ENCODE data around the gene SAMD8.
"Not testable (repeated sequence)": the region's sequence is repeated elsewhere in the genome, so short reads cannot be mapped to it uniquely, and the experiment has no call there.

SAMD8 gene

DNA sequence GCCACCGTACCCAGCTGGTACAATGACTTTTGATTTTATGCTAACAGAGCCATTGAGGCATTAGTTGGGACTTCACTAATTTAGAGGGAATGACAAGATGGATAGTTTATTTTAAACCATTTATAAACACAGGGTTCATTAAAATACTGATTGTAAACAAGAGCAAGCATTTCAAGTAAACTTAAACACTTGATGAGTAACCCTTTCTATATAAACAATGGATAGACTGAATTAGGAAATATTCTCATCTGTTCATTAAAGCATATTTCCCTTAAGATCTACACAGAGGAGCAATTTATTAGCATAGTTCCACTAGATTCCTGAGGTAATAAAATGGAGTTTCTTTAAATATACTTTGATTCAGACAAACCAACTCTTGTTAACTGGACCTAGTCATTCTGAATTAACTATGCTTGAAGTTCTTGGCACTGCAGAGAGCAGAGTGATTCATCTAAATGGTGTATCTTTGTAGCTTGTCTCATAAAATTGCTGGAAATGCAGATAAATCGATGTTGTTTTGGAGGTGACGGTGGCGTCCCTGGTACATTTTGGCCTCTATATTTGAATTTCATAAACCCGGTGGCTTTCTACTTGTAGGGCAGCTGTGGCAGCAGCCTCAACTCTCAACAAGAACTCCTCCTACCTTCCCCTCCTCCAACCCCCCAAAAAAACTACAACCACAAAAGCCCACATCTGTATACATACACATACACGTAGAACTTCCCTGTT is 83.7 kb downstream of the SAMD8 start:
- no peak for TF ChIP-seq ZFX (IDR thresholded peaks at IDR 0.05)
- H3K27ac ChIP-seq: no peak overlapping the region

GRCh38 chr10:75197066-75197465 is 85.6 kb downstream of the SAMD8 start:
- H3K27ac ChIP-seq: no peak overlapping the region
- no peak for TF ChIP-seq ZFX (IDR thresholded peaks at IDR 0.05)
- no peak for TF ChIP-seq CTCF (conservative IDR thresholded peaks at IDR 0.05)

GRCh38 chr10:75197906-75198305 is 86.5 kb downstream of the SAMD8 start:
- H3K27ac ChIP-seq: no peak overlapping the region
- TF ChIP-seq ZFX (IDR thresholded peaks at IDR 0.05) (no peak), CTCF (conservative IDR thresholded peaks at IDR 0.05) (no peak)

GRCh38 chr10:75199949-75200348 is 88.5 kb downstream of the SAMD8 start:
- H3K27ac ChIP-seq: not testable (repeated sequence)

DNA sequence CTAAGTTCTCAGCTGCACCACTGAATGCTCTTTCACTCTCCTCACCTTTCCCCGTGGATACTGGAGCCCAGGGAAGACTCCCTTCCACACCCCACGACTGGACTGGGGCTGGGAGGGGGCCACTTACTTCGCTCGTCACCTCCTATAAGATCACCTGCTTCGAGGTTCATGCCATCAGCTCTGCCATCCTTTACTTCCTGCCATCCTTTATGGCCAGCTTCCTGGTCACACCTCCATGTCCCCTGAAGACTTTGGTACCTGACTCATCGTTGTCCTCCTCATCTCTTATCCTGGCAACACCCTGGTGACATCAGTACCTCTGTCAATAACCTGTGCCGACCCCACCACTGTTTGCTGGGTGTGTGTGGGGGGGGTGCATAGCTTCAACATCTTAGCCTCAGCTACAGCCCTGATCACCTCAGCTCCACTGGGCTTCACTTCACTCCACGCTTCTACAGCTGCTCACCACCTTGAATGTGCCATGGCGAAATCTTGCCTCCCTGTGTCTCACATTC is 90.4 kb downstream of the SAMD8 start:
- TF ChIP-seq CTCF (conservative IDR thresholded peaks at IDR 0.05) (no peak), ZFX (IDR thresholded peaks at IDR 0.05) (no peak)
- no peak overlapping the region for H3K27ac ChIP-seq

GRCh38 chr10:75202321-75203045 is 91.0 kb downstream of the SAMD8 start:
- no peak overlapping the region for H3K27ac ChIP-seq
- TF ChIP-seq ZFX (IDR thresholded peaks at IDR 0.05) (no peak), CTCF (conservative IDR thresholded peaks at IDR 0.05) (no peak)

DNA sequence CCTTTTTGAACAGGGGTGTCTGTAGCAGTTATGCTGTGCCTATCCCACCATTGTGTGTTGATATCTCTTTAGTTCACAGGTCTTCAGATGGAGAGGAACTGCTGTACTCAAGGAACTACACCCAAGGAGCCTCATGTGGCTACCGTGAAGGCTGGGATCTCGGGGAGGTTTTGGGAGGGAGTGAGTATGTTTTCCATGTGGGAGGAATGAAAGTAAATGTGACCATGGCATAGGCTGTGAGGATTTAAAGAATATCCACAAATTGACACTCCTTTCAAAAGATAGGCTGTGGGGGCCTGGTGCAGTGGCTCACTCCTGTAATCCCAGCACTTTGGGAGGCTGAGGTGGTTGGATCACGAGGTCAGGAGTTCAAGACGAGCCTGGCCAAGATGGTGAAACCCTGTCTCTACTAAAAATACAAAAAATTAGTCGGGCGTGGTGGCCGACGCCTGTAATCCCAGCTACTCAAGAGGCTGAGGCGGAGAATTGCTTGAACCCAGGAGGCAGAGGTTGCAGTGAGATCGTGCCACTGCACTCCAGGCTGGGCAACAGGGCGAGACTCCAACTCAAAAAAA is 91.7 kb downstream of the SAMD8 start:
- H3K27ac ChIP-seq: not testable (repeated sequence)

DNA sequence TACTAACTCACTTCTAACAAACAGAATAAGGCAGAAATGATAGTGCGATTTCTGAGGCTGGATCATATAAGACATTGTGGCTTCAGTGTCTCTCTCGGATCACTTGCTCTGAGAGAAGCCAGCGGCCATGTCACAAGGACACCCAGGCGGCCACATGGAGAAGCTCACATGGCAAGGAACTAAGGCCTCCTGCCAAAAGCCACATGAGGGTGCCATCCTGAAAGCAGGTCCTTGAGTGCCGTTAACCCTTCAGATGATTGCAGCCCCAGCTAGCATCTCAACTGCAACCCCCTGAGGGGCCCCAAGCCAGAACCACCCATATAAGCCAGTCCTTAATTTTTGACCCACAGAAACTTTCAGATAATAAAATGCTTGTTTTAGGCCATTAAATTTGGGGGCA is 92.3 kb downstream of the SAMD8 start:
- TF ChIP-seq CTCF (conservative IDR thresholded peaks at IDR 0.05) (no peak), ZFX (IDR thresholded peaks at IDR 0.05) (no peak)
- no peak overlapping the region for H3K27ac ChIP-seq

GRCh38 chr10:75205908-75206307 is 94.5 kb downstream of the SAMD8 start:
- H3K27ac ChIP-seq: no peak overlapping the region
- no peak for TF ChIP-seq ZFX (IDR thresholded peaks at IDR 0.05)
- no peak for TF ChIP-seq CTCF (conservative IDR thresholded peaks at IDR 0.05)

GRCh38 chr10:75206638-75207037 is 95.2 kb downstream of the SAMD8 start:
- H3K27ac ChIP-seq: 0 out of 2 replicates have a peak overlapping the region, but pooled peaks have one; percentile 3

Data from C4-2B (cell line).